Lower leg skin (tissue), 3 donors: ENCODE data around the gene NUDC.

Experiments
- POLR2A ChIP-seq, 2 donors: fragments of 450-650 bp; IDR thresholded peaks; one replicate each; pipeline ENCODE4 v1.6.1; 2016 to 2017; ENCODE audit warnings: antibody characterized with exemption in 2 of 2, mild to moderate bottlenecking in 1 of 2, moderate library complexity in 1 of 2
- TF ChIP-seq, protein P1 (sequence below), 3 donors: fragments of 450-650 bp; IDR thresholded peaks; one replicate each; pipeline ENCODE4 v1.5.1; 2016; ENCODE audit warnings: antibody characterized with exemption in 3 of 3, mild to moderate bottlenecking in 3 of 3, moderate library complexity in 2 of 3

DNA sequence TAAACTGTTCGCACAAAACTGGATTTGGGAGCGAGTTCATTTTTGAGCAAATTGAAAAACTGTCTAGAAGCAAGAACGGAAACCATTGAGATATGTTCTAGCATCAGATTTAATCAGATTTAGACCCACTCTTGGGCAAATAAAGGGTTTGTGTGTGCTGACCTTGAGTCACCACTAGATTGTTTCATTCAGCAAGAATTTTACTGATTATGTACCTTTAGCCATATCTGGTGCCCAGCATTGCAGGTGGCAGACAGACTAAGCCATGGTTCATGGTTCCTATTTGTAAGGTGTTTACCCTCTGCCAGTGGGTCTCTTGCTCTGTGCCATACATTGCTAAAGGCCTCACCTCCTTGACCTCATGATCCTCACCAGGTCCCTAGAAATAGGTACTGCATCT, 1.4 kb downstream of the NUDC start:
- TF ChIP-seq, protein P1, sequence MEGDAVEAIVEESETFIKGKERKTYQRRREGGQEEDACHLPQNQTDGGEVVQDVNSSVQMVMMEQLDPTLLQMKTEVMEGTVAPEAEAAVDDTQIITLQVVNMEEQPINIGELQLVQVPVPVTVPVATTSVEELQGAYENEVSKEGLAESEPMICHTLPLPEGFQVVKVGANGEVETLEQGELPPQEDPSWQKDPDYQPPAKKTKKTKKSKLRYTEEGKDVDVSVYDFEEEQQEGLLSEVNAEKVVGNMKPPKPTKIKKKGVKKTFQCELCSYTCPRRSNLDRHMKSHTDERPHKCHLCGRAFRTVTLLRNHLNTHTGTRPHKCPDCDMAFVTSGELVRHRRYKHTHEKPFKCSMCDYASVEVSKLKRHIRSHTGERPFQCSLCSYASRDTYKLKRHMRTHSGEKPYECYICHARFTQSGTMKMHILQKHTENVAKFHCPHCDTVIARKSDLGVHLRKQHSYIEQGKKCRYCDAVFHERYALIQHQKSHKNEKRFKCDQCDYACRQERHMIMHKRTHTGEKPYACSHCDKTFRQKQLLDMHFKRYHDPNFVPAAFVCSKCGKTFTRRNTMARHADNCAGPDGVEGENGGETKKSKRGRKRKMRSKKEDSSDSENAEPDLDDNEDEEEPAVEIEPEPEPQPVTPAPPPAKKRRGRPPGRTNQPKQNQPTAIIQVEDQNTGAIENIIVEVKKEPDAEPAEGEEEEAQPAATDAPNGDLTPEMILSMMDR (IDR thresholded peaks at IDR 0.05), result no peak
- no peak for TF ChIP-seq POLR2A (IDR thresholded peaks at IDR 0.05)
